Stimulated activated CD8-positive, alpha-beta memory T cell treated with anti-CD3 and anti-CD28 coated beads, Interleukin-2, amount 100 ng/mL, for 1 hour (primary cell): ENCODE results near the gene PHB1.
"Not testable (repeated sequence)": the region's sequence is repeated elsewhere in the genome, so short reads cannot be mapped to it uniquely, and the experiment has no call there.

Experiments used
- DNase-seq, 2 donors: peaks; one replicate each; pipeline ENCODE4 v3.0.0-alpha.2; 2020; ENCODE audit warnings: low read depth in 2 of 2

The PHB1 gene

GRCh38 chr17:49381033-49381432 lies 33.6 kb downstream of the PHB1 start:
- no peak for DNase-seq

DNA sequence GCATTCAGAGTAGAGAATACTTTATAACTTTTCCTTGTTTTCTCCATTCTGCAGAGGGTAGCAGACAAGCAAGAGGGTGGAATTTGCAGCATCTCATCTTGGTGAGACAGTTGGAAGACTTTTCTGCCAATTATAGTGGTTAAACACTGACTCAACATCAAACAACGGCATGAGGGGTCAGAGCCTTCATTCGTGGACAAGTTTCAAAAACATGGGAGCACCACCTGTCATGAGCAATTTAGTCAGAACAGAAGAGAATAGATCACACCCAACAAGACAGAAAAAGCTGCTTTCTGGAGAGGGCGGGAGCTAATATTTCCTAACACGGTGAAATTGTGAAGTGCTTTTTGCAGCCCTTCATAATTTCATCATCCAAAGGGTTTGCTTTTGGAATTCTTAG lies 34.8 kb downstream of the PHB1 start:
- DNase-seq, result no peak

DNA sequence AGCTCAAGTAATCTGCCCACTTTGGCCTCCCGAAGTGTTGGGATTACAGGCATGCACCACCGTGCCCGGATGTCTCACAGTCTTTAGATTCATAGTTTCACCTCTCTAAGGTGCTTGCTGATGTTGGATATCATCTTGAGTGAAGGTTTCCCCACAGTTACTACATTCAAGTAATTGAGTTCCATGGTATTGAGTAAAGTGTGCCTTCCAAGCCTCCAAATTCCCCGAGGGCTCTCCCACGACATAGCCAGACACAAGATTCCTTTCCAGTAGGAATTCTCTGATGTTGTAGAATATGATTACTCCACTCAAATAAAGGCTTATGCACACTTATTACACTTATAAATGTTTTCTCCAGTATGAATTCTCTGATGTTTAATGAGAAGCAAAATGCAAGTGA lies 36.4 kb downstream of the PHB1 start:
- no peak for DNase-seq

- no peak for DNase-seq
Observed at GRCh38 chr17:49375544-49375943, 39.1 kb downstream of the PHB1 start.

DNA sequence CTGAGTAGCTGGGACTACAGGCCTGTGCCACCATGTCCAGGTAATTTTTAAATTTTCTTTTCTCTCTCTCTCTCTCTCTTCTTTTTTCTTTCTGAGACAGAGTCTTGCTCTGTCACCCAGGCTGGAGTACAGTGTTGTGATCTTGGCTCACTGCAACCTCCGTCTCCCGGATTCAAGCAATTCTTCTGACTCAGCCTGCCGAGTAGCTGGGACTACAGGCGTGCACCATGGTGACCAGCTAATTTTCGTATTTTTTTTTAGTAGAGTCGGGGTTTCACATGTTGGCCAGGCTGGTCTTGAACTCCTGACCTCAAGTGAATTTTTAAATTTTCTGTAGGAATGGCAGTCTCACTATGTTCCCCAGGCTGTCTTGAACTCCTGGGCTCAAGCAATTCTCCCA lies 41.6 kb downstream of the PHB1 start:
- no peak for DNase-seq

- no peak for DNase-seq
Observed at GRCh38 chr17:49372425-49372824, 42.3 kb downstream of the PHB1 start.

GRCh38 chr17:49370971-49371834 lies 43.5 kb downstream of the PHB1 start:
- DNase-seq, result no peak

DNA sequence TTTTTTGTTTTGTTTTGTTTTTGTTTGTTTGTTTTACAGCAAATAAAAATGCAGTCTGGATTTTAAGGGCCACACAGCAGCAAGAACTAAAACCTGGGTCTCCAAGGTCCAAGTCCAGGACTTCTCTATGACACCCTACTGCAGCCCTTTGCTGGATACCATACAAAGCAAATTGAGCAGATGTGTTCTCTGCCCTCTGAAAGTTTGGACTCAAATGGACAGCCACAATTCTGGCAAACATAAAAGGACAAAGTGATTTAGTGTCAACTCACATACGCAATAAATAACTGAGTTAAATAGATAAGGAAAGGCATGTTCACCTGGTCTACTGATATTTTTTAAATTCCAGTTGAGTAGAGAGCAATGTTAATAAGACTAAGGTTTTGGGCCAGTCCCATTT lies 44.9 kb downstream of the PHB1 start:
- DNase-seq, result no peak

- DNase-seq, result no peak
Observed at GRCh38 chr17:49369089-49369488, 45.6 kb downstream of the PHB1 start.

- no peak for DNase-seq
Observed at GRCh38 chr17:49365667-49366066, 49.0 kb downstream of the PHB1 start.

- DNase-seq, result not testable (repeated sequence)
Observed at GRCh38 chr17:49365126-49365525, 49.6 kb downstream of the PHB1 start.

- no peak for DNase-seq
Observed at GRCh38 chr17:49364119-49364518, 50.6 kb downstream of the PHB1 start.

GRCh38 chr17:49363251-49363650 lies 51.4 kb downstream of the PHB1 start:
- DNase-seq, result no peak

DNA sequence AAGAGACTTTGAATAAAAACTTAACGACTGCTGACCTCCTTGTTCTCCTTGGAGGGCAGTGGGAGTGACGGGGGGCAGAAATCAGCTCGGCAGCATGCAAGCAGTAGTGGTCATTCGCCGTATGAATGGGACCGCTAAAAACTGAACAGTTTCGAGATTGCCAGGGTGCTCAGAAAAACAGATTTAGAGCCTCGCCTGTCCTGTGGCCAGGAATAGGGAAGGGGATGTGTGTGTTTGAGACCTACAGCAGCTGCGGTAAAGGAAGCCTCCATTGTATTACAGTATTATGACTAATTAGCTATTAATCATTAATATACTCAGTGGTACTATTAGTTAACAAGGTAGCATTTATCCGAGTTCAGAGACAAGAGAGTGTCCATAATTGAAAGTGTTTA lies 52.0 kb downstream of the PHB1 start:
- DNase-seq, result no peak

DNA sequence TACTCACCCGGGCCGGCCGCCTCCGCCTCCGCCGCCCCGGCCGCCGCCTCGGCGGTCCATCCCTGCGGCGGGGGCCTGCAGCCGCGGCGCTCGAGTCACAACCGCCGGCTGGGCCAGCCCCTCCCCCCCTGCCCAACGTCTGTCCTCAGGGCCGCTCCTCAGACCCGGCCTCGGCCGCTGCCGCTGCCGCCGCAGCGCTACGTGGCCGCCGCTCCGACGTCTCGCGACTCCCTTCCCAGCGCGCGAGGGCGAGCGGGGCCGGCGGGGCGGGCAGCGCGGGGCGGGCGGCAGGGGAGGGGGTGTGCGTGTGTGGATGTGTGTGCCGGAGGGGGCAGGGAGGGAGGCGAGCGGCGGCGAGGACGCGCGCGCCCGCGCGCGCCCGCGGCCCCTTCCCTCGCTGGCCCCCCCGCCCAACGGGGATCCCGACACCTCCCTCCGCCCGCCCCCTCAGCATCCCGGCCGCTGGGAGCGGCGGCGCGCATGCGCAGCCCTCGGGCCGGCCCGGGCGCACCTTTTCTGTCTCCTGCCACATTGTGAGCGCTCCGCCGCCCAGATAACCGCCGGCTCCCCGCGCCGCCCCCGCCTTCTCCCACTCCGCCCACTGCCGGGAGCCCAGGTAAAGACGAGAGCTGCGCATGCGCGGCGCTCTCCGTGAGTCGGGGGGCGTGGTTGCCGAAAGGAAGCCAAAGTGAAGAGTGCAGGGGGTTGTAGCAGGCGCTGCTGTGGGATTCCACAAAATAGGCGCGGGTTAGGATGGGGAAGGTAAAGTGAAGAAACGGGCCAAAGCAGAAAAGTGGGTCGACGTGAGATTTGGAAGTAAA lies 52.6 kb downstream of the PHB1 start, which contains the start of gene ZNF652:
Gene ZNF652 (minus strand): TSS at position 349 of the 821 bp plus-strand sequence. CDS start 44,525 bp downstream, outside the sequence.
- peak; percentile 87 to 93 for DNase-seq

DNA sequence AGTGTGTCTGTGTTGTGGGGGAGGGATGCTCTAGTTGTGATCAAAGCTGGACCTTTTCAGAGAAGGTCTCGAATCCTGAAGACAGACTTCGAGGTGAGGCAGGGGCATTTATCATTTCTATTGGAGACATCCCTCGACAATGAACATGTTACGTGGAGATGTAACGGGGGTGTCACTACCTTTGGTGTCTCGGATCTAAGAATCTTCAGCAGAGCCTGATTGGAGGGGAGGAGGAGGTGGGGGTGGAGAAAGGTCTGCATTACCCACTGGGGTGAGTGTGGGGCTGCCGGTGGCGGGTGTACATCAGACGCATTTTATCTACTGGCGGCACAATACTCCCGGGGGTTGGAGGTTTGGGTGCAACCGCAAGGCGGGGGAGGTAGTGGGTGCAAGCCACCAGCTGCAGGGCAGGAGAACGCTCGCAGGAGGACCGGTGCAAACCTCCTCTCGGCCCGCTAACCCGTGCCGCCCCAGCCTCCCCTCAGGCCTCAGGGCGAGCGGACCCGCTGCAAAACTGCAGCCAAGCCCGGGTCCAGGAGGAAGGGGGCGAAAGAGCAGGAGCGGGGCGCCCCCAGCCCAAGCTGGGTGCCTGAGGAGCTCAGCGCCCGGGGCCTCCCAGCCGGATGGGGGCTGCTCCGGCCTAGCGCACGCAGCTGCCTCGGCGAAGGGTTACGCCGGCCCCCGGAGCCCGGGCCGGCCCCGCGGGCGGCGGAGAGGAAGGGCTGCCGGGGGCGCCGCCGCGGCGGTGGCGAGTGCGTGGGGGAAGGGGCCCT lies 53.4 kb downstream of the PHB1 start:
- DNase-seq, result peak; percentile 55 to 65

- DNase-seq, result no peak
Observed at GRCh38 chr17:49360796-49361128, 53.9 kb downstream of the PHB1 start.

DNA sequence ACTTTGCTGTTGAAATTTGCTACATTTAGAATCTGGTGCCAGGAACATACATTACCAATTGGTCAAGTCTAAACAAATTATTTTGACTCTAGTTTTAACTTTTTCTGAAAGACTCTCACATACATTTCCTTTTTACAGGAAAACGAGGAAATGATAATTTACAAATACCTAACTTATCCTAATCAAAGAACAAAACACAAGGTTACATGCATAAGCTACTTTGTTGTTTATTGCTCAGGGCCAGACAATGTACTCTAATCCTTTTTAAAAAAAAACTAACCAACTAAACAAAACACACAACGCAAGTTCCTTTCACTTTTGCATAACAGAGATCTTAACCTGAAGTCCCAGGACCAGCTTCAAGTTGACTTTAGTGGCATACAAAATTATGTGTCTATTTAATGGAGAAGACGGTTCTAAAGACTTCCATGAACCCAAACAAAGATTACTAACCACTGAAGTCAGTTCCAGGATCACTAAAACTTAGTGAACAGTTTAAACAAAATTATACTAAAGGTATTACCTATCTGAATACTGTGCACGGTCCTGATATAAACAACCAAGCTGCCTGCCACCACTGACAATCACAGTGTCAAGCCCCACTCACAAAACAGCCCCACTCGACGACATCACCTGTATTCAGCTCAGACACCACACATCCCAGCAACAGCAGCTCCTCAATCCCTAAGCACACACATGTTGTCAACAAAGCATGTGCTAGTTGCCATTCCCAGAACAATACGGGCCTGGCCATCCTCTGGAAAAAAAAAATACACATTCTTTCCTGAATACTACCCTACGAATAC lies 54.5 kb downstream of the PHB1 start:
- DNase-seq, result no peak

GRCh38 chr17:49358641-49359247 lies 55.9 kb downstream of the PHB1 start:
- no peak for DNase-seq

DNA sequence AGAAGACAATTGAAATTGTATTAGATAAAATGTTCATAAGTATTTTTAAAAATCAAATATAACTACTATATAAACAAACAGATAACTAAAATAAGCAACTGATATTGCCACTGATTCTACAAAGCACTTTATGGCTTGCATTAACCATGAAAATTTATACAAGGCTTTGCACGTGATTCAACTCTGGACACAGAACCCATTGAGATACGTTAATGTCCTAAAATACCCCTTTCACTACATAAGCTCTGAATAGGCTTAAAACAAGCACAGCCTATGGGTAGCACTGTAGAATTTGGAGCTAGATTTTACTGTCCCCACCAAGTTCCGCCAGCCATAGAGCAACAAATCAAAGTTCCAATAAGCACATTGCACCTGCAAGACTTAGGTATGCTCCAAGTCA lies 57.2 kb downstream of the PHB1 start:
- DNase-seq, result no peak

- DNase-seq, result no peak
Observed at GRCh38 chr17:49356320-49356719, 58.4 kb downstream of the PHB1 start.
